H9 (cell line): ENCODE results near the gene RYR3. TPM values are rescaled to one million over a fixed set of nuclear protein-coding genes. Genes with fewer than 3 reads are reported as not detected.

Experiments used
- DNase-seq: peaks from one replicate; pipeline ENCODE4 v3.0.0-alpha.2; 2017
- H2AFZ ChIP-seq: one replicate; pipeline ENCODE4 v1.6.1; 2013; ENCODE audit warnings: mild to moderate bottlenecking, low read length, control low read depth, moderate library complexity
- H2AK5ac ChIP-seq: 2 replicates; pipeline ENCODE4 v1.6.1; 2013; ENCODE audit warnings: low read length, control low read depth, mixed read lengths; ENCODE audit not compliant: insufficient read length
- H2BK120ac ChIP-seq: one replicate; pipeline ENCODE4 v1.6.1; 2013; ENCODE audit warnings: low read depth, mild to moderate bottlenecking, low read length, control low read depth, inconsistent platforms; ENCODE audit not compliant: poor library complexity, severe bottlenecking
- H2BK12ac ChIP-seq: 2 replicates; pipeline ENCODE4 v1.6.1; 2013; ENCODE audit warnings: low read length, control low read depth, mixed read lengths, low read depth; ENCODE audit not compliant: insufficient read length
- H2BK15ac ChIP-seq: 2 replicates; pipeline ENCODE4 v1.6.1; 2013; ENCODE audit warnings: low read depth, low read length, control low read depth
- H2BK20ac ChIP-seq: one replicate; pipeline ENCODE4 v1.6.1; 2013; ENCODE audit warnings: low read depth, mild to moderate bottlenecking, low read length, control low read depth, inconsistent platforms; ENCODE audit not compliant: poor library complexity, severe bottlenecking
- H2BK5ac ChIP-seq: 2 replicates; pipeline ENCODE4 v1.6.1; 2013; ENCODE audit warnings: low read length, control low read depth, mixed read lengths; ENCODE audit not compliant: insufficient read length
- H3K14ac ChIP-seq: 2 replicates; pipeline ENCODE4 v1.6.1; 2013; ENCODE audit warnings: low read length, control low read depth; ENCODE audit not compliant: insufficient read depth
- H3K18ac ChIP-seq: 2 replicates; pipeline ENCODE4 v1.6.1; 2013; ENCODE audit warnings: low read depth, mild to moderate bottlenecking, mixed read lengths, low read length, control low read depth; ENCODE audit not compliant: insufficient read length
- H3K23ac ChIP-seq: 2 replicates; pipeline ENCODE4 v1.6.1; 2013; ENCODE audit warnings: low read length, control low read depth, mixed read lengths, low read depth; ENCODE audit not compliant: insufficient read length
- H3K23me2 ChIP-seq: 2 replicates; pipeline ENCODE4 v1.6.1; 2013; ENCODE audit warnings: low read depth, mild to moderate bottlenecking, mixed read lengths, low read length, control low read depth; ENCODE audit not compliant: insufficient read length, poor library complexity, severe bottlenecking
- H3K27ac ChIP-seq: 2 replicates; pipeline ENCODE4 v1.5.1; 2013; ENCODE audit warnings: low read length, control low read depth, mixed read lengths, low read depth; ENCODE audit not compliant: insufficient read length
- H3K27me3 ChIP-seq: 2 replicates; pipeline ENCODE4 v1.6.1; 2013; ENCODE audit warnings: low read length, control low read depth, inconsistent platforms; ENCODE audit not compliant: insufficient read depth
- H3K4ac ChIP-seq: 2 replicates; pipeline ENCODE4 v1.6.1; 2013; ENCODE audit warnings: low read depth, mild to moderate bottlenecking, control low read depth, inconsistent platforms, low read length, moderate library complexity
- H3K4me1 ChIP-seq: 2 replicates; pipeline ENCODE4 v1.6.1; 2013; ENCODE audit warnings: low read length, control low read depth, inconsistent platforms; ENCODE audit not compliant: insufficient read depth
- H3K4me2 ChIP-seq: 2 replicates; pipeline ENCODE4 v1.6.1; 2013; ENCODE audit warnings: low read length, control low read depth, mixed read lengths; ENCODE audit not compliant: insufficient read length, insufficient read depth
- H3K56ac ChIP-seq: 2 replicates; pipeline ENCODE4 v1.6.1; 2013; ENCODE audit warnings: low read depth, mild to moderate bottlenecking, mixed read lengths, low read length, control low read depth; ENCODE audit not compliant: insufficient read length
- H3K79me1 ChIP-seq: 2 replicates; pipeline ENCODE4 v1.6.1; 2013; ENCODE audit warnings: low read depth, mild to moderate bottlenecking, moderate library complexity, low read length, control low read depth, inconsistent platforms; ENCODE audit not compliant: insufficient read depth, poor library complexity, severe bottlenecking
- H3K79me2 ChIP-seq: 2 replicates; pipeline ENCODE4 v1.6.1; 2013; ENCODE audit warnings: low read length, control low read depth, inconsistent platforms; ENCODE audit not compliant: insufficient read depth
- H3K9ac ChIP-seq: 2 replicates; pipeline ENCODE4 v1.6.1; 2013; ENCODE audit warnings: low read length, control low read depth, mixed read lengths; ENCODE audit not compliant: insufficient read length; ENCODE audit errors: extremely low read depth
- H3K9me3 ChIP-seq: one replicate; pipeline ENCODE4 v1.6.1; 2013; ENCODE audit warnings: low read depth, low read length, inconsistent platforms; ENCODE audit not compliant: control insufficient read depth
- H3T11ph ChIP-seq: one replicate; pipeline ENCODE4 v1.6.1; 2013; ENCODE audit warnings: mild to moderate bottlenecking, low read length, control low read depth, inconsistent platforms
- H4K20me1 ChIP-seq: one replicate; pipeline ENCODE4 v1.6.1; 2013; ENCODE audit not compliant: control insufficient read depth, insufficient read length, insufficient read depth
- H4K5ac ChIP-seq: 2 replicates; pipeline ENCODE4 v1.6.1; 2013; ENCODE audit warnings: low read depth, mild to moderate bottlenecking, mixed read lengths, low read length, control low read depth; ENCODE audit not compliant: insufficient read length
- H4K8ac ChIP-seq: replicated peaks from 2 replicates; pipeline ENCODE4 v1.6.1; 2013; ENCODE audit warnings: low read length, control low read depth, mixed read lengths, low read depth; ENCODE audit not compliant: insufficient read length
- H4K91ac ChIP-seq: 2 replicates; pipeline ENCODE4 v1.6.1; 2013; ENCODE audit warnings: low read depth, mild to moderate bottlenecking, moderate library complexity, mixed read lengths, low read length, control low read depth; ENCODE audit not compliant: insufficient read length
- H3K27ac Mint-ChIP-seq, 3 experiments: 2 replicates in 2 of 3; 3 replicates in 1 of 3; pipeline ENCODE4 v1.8.0; 2020 to 2021; ENCODE audit warnings: mixed read lengths in 3 of 3, mild to moderate bottlenecking in 1 of 3, moderate library complexity in 1 of 3
- H3K27me3 Mint-ChIP-seq: 2 replicates; pipeline ENCODE4 v1.8.0; 2021; ENCODE audit warnings: low read depth, mild to moderate bottlenecking, moderate library complexity, mixed read lengths
- H3K36me3 Mint-ChIP-seq, 3 experiments: 2 replicates in 2 of 3; 3 replicates in 1 of 3; pipeline ENCODE4 v1.8.0; 2020 to 2021; ENCODE audit warnings: low read depth in 3 of 3, mixed read lengths in 3 of 3; ENCODE audit not compliant: insufficient read depth in 1 of 3
- H3K4me1 Mint-ChIP-seq, 2 experiments: 2 replicates each; pipeline ENCODE4 v1.8.0; 2020; ENCODE audit warnings: mixed read lengths in 2 of 2
- H3K4me3 Mint-ChIP-seq, 2 experiments: 2 replicates in 1 of 2; 3 replicates in 1 of 2; pipeline ENCODE4 v1.8.0; 2020 to 2021; ENCODE audit warnings: mild to moderate bottlenecking in 2 of 2, mixed read lengths in 2 of 2, moderate library complexity in 1 of 2
- H3K9me3 Mint-ChIP-seq, 2 experiments: 2 replicates in 1 of 2; 3 replicates in 1 of 2; pipeline ENCODE4 v1.8.0; 2020; ENCODE audit warnings: mild to moderate bottlenecking in 2 of 2, mixed read lengths in 2 of 2, moderate library complexity in 1 of 2
- WGBS: extraction: QIAGEN DNeasy Blood & Tissue Kit; methylation state at CpG from one replicate; pipeline ENCODE4 v1.1.7; 2013; ENCODE audit warnings: missing lambda C conversion rate, low lambda C conversion rate, mixed read lengths; ENCODE audit not compliant: insufficient read length; ENCODE audit errors: extremely low coverage; 5-methylcytosine and 5-hydroxymethylcytosine counted together
- total RNA-seq: library from RNA; stranded (reverse); gene quantifications from 2 replicates; pipeline ENCODE4 v1.2.1, GENCODE V29; 2021
- TF ChIP-seq, protein P1 (sequence below): fragments of 200-600 bp; sonication (generic); conservative IDR thresholded peaks from 3 replicates; pipeline ENCODE4 v1.8.0; 2021; ENCODE audit warnings: antibody characterized with exemption, mild to moderate bottlenecking

The RYR3 gene
- total RNA-seq, 1 experiment from 2014 or later, result 0.85 TPM

DNA sequence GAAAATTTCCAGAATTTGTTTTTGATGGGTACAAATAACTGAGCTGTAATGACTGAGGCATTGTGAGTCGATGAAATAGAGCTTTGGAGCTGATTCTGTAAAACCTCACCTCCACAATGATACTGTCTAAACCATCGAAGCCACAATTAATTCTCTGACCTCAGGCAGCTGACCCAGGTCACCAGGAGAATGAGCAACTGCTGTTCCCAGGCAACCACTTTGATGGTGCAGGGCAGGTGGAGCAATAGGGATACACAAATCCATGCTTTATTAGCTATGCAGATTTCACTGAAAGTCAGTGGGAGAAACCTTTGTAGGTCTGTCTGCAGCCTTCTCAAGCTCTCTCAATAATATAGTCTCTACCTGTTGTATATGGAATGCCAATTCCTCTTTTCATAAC, 204.4 kb downstream of the RYR3 start:
- no peaks in the 10 kb centered on the region for H4K20me1 ChIP-seq
- no peak overlapping the region for H3K56ac ChIP-seq
- H3K23ac ChIP-seq, result no peak overlapping the region
- H3K9me3 Mint-ChIP-seq, result no peaks in the 10 kb centered on the region; a peak in 2 of 5 replicates
- no peaks in the 10 kb centered on the region for H3K4me1 ChIP-seq
- no peak overlapping the region for H2AK5ac ChIP-seq
- no peak overlapping the region for H3K27ac ChIP-seq
- no peak overlapping the region for H3K4me3 Mint-ChIP-seq
- H3K18ac ChIP-seq, result no peak overlapping the region
- H2BK15ac ChIP-seq, result 0 out of 2 replicates have a peak overlapping the region, but pooled peaks have one; percentile 95
- H3K79me1 ChIP-seq, result no peaks in the 10 kb centered on the region
- H3K36me3 Mint-ChIP-seq, result no peaks in the 10 kb centered on the region
- no peak overlapping the region for H2BK20ac ChIP-seq
- H3K27me3 Mint-ChIP-seq, result no peaks in the 10 kb centered on the region
- H3T11ph ChIP-seq, result no peak overlapping the region
- no peaks in the 10 kb centered on the region for H3K23me2 ChIP-seq
- TF ChIP-seq, protein P1, sequence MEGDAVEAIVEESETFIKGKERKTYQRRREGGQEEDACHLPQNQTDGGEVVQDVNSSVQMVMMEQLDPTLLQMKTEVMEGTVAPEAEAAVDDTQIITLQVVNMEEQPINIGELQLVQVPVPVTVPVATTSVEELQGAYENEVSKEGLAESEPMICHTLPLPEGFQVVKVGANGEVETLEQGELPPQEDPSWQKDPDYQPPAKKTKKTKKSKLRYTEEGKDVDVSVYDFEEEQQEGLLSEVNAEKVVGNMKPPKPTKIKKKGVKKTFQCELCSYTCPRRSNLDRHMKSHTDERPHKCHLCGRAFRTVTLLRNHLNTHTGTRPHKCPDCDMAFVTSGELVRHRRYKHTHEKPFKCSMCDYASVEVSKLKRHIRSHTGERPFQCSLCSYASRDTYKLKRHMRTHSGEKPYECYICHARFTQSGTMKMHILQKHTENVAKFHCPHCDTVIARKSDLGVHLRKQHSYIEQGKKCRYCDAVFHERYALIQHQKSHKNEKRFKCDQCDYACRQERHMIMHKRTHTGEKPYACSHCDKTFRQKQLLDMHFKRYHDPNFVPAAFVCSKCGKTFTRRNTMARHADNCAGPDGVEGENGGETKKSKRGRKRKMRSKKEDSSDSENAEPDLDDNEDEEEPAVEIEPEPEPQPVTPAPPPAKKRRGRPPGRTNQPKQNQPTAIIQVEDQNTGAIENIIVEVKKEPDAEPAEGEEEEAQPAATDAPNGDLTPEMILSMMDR, result no peak
- H2AFZ ChIP-seq, result no peak overlapping the region
- H3K9me3 ChIP-seq, result no peaks in the 10 kb centered on the region
- no peak overlapping the region for H3K27ac Mint-ChIP-seq
- no peak for DNase-seq
- H3K14ac ChIP-seq, result no peak overlapping the region
- no peak overlapping the region for H4K8ac ChIP-seq
- no peak overlapping the region for H3K4ac ChIP-seq
- H4K5ac ChIP-seq, result no peak overlapping the region
- H3K27me3 ChIP-seq, result no peaks in the 10 kb centered on the region
- H3K79me2 ChIP-seq, result no peaks in the 10 kb centered on the region
- H3K4me1 Mint-ChIP-seq, result peaks cover 2 to 4% of the 10 kb centered on the region in 2 experiments; a peak in 2 of 4 replicates
- WGBS, result no CpG with 5 or more reads among the region's 2 CpGs
- H2BK5ac ChIP-seq, result no peak overlapping the region
- H2BK120ac ChIP-seq, result no peak overlapping the region
- H3K4me2 ChIP-seq, result no peak overlapping the region
- H4K91ac ChIP-seq, result no peak overlapping the region
- no peak overlapping the region for H2BK12ac ChIP-seq
- H3K9ac ChIP-seq, result no peak overlapping the region
